NCI-H510A (cell line): ENCODE results near the gene GATA2.

Source experiments
- DNase-seq: peaks from one replicate; lab custom pipeline; 2025; lab: John Stamatoyannopoulos, UW

GATA2 gene

DNA sequence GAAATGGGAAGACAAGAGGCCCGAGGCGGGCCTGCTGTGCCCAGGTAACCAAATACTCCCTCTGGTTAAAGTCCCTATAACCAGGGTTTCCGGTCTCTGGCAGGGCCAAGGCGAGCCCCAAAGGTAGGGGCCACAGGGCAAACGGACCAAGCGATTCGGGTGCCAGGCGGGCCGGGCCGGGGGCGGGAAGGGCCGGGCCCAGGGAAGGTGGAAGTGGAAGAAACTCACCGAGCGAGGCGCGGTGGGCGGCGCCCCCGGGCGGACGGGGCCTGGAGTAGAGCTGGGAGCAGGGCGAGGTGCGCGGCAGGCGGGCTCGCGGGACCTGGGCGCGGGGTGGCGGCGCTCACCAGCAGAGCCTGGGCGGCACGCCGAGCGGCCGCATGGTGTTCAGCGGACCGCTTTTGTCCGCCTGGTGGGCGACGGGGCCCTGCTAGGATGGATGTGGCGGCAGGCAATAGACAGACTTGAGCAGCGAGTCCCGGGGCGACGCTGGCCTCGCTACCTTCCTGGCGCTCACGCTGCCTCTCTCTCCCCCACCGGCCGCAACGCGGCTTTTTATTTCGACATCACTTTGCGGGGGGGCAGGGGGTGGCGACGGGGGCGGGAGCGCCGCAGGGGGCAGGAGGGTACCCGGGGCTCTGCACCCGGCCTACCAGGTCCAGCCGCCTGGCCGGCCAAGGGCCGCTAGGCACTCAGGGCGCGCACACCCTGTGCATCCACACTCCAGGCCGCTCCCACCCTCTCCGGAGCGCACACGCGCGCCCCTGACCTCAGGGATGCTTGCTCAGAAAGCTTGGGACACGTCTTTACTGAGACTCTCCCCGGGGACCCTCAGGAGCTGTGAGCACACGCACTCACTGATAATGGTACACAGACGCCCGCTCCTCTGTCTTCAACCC is at the start of gene GATA2:
Gene GATA2, minus strand, starts transcription at position 531 of the 899 bp plus-strand sequence. CDS start 6,170 bp downstream, outside the sequence.
- no peak for DNase-seq

DNA sequence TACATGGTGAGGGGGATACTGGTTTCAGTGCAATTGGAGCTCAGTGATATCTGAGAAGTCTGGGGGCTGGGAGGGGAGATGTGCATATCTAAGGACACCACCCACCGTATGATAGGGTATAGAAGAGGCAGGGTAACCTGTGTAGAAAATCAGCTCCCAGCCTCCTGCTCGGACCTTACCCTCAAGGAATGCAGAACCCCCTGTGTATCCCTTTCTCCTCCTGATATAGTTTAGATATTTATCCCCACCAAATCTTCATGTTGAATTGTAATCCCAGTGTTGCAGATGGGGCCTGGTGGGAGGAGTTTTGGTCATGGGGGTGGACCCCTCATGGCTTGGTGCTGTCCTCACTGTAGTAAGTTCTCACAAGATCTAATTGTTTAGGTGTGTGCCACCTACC is 48.2 kb upstream of the GATA2 start:
- no peak for DNase-seq

DNA sequence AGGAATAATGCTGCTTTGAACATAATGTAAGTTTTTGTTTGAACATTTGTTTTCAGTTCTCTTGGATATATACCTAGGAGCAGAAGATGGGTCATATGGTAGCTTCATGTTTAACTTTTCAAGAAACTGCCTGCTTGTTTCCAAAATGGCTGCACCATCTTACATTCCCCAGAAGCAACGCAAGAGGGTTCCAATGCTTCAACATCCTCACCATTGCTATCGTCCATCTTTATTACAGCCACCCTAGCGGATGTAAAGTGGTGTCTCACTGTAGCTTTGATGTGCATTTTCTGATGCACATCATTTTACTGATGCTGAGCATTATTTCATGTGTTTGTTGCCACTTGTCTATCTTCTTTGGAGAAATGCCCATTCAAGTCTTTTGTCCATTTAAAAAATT is 46.4 kb upstream of the GATA2 start:
- DNase-seq = no peak

DNA sequence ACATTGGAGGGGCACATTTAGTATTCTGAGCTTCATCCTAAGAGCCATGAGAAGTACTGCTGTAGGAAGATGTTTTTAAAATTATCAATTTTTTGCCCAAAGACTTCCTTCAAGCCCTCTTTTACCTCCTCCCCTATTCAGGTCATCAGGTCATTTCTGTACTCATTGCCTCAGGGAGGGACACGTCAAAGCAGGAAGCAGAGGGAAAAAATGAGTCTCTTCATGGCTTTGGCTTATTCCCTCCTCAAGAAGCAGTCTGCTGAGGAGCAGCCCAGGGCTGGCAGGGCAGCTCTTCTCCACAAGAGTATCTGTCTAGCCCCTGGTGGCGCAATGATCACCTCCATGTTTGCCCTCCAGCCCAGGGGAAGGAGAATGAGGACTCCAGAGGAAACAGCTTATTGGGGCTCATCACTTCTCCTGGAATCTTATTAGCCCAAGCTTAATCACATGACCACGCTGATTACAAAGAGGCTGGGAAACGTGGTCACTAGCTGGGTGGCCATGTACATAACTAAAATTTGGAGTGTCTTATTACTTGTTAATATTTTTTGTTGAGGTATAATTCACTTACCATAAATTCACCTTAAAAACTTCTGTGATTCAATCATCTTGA is 44.2 kb upstream of the GATA2 start:
- DNase-seq = no peak

DNA sequence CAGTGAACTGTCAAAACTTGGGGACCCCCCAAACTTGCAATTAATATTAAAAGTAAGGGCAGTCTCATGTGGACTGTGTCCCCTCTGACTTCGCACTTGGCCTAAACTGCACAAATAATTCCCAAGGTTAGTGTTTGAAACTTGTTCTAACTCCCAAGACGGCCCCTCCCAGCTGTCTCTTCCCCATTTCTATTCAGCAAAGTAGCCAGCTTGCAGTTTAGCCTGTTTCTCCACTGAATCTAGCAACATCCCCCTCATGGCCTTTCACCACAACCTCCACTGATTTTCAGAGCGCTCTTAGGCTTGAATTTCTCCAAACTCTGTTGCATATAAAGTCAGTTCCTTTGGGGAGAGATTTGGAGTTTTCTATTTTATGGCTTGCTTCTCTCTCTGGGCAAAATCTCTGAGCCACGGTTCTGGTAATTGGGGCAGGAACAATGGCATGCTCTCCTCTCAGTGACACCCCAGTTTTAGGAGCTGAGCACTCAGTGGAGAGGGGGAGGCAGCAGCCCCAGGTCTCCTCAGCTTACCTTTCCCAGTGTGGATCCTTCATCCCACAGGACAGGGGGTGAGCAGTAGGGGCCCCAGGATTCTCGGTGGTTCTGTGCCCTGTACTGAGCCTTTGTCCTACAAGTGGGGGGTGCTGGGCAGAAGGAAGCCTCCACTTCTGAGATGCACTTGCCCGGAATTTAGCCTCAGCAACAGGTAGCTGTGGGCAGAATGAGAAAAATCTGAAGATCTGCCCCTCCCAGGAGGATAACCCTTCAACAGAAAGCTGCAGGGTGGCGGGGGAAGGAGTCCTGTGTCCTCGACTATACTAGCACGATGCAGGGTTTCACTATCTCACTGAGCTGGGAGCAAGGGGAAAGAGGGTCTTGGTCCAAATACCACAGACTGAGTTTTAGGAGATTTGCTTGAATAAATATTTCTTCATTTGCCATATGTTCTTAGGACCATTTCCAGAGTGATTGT is 39.3 kb upstream of the GATA2 start:
- no peak for DNase-seq

DNA sequence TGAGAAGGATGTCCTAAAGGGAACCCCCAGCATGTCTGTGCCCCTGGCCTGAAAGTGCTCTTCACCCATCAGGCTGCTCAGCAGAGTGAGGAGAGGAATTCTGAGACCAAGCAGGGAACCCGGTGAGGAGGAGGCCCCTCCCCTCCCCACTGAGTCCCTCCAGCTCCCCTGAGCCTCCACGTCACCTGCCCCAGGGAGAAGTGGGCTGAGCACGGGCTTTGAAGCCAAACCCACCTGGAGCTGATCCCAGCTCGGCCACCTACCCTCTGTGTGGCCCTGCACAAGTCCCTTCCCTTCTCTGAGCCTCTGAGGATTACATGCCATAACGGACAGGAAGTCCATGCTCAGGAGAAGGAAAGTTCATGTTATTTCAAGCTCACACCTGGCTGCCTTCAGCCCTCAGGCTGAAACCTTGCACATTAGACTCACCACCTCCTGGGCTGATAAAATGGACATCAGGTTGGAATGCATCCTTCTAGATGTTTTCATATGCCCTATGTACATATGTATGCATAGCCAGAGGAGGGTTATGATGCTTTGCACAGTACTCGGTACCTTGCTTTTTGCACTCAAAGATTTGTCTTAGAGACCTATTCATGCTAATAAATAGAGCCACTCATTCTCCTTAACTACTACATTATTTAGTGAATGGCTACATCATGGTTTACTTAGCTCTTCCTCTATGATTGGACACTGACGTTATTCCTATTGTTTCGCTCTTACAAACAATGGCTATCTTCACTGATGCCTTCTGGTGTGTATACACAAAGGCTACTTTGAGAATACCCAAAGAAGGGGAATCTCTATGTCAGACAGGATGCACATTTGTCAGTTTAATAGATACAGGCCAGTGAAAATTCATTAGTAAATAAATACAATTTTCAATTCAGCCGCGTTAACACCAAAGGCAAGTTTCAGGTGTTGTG is 31.6 kb upstream of the GATA2 start:
- DNase-seq = no peak

DNA sequence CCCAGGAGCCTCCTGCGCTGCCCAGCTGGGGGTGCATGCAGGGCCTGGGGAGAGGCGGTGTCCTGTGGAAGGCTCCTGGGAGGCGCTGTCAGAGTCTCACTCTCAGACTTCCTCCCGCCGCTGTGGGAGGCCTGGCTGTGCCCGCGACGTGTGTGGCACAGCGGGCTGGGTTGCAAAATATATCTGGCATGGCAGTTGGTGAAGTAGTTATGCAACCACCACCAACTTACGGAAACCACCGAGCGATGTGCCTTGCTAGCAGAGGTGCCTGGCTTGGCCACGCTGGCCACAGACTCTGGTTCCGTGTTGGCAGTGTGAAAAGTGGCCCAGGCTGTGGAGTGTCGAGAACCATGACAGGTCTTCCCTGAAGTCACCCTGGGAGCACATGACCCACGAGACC is 30.6 kb upstream of the GATA2 start:
- no peak for DNase-seq

DNA sequence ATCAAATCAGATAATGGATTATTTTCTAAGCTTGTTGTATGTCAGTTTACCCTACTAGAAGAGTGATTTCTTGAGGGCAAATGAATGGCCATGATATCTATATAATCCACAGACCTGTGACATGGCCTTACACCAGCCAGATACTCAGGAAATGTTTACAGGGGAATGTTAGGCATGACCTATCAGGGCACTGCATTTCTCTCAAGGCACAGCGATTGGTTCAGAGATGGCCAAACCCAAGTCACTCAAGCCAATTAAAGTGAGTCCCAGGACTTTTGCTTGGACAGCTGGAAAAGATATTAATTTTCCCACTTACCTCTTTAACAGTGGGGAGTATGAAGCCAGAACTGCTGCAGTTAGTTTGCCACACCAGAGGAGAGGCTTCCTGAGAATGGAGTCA is 28.7 kb upstream of the GATA2 start:
- no peak for DNase-seq

DNA sequence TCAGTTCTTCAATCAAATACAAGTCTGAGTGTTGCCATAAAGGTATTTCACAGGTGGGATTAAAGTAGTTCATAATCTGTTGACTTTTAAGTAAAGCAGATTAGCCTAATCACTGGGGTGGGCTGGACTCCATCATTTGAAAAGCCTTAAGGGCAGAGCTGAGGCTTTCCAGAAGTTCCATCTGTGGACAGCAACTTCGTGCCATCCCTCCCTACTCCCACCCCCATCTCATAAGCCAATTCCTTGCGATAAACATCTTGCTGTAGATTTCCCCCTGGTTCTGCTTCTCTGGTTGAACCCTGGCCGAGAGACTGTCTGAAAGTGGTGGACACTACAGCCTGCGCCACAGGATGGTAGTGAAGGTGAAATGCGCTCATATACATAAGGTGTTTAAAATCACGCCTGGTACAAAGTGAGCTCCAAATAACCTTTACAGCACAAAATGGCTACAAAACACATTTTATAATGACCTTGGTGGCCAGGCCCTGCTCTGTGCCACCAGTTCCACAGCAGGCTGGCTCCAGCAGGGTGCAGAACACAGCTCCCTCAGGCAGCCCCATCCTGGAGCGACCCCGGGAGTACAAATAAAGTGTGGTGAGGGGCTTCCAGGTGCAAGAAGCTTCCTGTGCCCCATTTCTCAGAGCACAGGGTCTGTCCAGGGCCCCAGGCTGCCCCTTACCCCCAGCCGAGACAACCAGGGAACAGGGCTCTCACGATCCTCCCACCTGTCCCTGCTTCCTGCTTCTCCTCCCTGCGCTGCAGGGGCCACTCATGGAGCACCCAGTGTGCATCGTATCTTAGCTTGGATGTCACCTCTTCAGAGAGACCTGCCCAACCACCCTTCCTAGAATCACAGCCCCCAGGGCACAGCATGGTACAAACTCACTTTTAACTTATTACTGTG is 25.8 kb upstream of the GATA2 start:
- no peak for DNase-seq

DNA sequence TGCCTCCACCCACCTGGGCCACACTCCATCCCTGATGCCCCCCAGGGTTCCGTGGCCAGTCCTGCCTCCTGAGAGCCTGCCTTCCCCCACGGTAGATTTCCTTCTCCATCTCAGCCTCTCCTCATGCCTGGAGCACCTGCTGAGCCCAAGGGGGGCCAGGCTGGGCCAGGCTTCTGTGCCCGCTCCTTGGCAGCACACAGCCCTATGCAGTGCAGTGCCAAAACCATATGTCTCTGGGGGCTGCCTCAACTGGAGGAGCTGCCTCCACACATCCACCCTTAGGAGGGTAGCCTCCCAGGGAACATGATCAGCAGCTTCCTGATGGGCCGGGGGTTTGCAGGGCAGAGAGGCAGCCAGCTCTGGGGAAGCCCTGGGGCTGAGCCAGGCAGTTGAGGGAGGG is 24.6 kb upstream of the GATA2 start:
- no peak for DNase-seq

DNA sequence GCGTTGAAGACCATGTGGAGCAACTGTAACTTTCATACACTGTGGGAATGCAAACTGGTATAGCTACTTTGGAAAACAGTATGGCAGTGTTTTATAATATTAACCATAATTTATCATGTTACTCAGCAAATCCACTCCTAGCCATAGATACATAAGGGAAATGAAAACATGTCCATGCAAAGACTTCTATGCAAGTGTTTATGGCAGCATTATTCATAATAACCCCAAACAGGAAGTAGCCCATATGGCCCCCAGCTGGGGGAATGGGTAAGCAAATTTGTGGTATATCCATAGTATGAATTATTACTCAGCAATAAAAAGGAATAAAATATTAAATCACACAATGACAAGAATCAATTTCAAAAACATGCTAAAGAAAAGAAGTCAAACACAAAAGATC is 23.0 kb upstream of the GATA2 start:
- DNase-seq = no peak

DNA sequence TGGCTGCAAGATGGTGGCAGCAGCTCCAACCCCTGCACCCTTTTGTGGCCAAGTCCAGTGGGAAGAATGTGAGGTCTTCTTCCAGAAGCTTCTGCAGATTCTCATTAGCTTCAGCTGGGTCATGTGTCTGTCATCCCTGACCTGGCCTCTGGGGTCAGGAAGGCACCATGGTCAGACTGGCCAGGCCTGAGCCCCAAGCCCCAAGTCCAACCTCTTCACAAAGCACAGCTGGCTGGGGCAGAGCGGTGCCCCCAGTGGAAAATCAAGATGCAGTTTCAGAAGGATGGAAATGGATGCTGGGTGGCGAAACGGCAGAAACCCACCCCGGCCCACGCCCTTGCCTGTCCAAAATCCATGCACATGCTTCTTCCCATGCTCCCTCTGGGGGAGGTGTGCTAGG is 15.9 kb upstream of the GATA2 start:
- DNase-seq = no peak

DNA sequence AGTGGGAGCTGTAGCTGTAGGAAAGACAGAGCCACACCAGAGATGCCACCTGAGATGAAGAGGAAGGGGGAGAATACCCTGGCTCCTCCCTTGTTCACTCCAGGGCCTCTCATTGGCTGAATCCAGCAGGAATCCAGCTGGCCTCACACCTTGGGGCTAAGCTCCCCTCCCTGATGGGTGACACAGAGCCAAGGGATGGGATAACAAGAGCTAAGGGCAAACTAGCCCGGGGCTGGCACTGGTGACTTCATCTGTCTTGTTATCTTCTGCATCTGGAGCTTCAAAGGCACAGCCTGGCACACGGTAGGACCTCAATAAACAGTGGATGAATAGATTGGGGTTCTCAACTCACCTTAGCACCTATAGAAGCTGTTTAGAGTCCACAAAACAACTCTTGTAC is 13.8 kb upstream of the GATA2 start:
- DNase-seq = no peak

DNA sequence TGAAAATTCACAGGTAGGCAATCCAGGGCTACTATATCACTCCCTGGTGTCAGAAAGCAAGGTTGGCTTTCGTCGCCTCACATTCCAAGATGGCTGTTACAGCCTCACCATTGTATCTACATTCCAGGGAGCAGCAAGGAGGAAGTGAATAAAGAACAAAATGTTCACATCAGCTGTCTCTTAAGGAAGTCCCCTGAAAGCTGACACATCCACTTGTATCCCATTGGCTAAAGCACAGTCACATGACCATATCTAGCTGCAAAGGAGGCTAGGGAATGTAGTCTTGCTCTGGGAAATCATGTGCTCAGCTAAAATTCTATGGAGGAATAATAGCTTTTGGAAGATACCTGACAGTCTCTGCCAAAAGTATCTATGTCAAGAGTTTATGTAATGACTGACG is 12.8 kb upstream of the GATA2 start:
- DNase-seq = no peak

DNA sequence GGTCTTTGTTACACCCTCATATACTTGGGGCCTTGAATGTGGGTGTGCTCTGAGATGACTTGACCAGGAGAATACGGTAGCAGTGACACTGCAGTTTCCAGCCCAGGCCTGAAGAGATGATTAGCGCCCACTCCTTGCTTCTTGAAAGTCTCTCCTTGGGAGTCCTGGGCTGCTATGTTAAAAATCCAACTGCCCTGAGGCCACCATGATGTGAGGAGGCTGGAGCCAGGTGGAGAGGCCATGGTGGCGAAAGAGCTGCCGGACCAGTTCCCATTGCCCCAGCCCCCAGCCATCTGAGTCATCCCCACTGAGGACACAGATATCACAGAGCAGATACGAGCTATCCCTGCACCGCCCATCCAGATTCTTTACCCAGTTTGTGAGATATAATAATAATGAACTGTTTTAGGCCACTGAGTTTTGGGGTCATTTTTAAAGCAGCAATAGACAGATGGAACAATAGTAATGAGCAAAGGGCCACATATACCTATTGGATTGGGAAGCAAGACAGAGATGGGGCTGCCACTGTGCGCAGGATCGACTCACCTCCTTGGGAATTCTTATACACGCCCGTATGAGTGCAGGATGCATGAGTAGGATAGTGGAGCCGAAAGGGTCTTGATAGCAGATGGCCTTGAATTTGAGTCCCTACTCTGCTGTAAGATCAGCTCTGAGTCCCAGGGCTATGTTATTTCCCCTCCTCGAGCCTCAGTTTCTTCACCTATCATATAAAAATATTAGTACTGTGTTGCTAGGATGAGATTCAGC is 12.1 kb upstream of the GATA2 start:
- DNase-seq = no peak

DNA sequence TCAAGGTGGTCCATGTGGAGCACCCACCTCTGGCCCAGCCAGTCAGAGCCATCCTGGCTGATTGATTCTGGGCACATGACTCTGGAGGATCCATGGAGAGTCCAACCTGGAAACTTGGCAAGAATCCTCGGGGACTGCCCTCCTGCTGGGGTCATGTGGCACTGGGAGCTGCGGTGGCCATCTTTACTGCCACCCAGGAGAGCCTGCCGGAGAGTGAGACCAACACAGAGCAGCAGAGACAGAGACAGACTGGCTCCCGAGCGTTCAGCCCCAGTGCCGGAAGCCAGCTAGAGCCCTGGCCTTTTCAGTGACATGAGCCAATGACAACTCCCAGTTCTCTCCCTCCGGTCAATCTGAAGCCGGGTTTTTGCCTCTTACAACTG is 11.5 kb upstream of the GATA2 start:
- DNase-seq = no peak

DNA sequence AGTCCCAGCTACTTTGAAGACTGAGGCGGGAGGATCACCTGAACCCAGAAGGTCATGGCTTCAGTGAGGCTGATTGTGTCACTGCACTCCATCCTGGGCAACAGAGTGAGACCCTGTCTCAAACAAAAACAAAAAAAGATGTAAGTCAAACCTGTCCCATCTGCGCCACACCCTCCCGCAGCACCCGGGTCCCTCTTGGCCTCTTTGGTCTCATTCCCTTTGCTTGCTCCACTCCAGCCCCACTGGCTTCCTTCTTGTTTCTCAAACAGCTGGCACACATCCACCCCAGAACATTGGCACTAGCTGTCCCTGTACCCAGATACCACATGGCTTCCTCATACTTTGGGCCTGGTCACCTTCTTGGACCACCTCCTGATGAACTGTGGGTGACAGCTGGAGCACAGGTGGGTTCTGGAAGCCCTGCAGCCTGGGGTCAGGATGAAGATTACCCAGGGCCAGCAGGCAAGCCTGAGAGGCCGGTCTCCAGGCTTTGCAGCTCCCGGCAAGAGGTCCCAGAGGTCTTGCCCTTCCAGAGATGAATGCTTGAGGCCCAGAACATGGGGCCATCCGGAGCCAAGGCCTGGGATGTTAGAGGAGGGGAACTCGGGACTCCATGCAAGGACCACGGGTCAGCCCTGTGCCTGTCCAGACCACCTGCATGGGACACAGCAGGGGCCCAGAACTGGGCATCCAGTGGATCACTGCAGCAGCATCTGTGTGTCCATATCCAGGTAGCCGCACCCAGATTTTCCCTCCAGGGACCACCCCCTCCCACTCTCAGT is 10.9 kb upstream of the GATA2 start:
- DNase-seq = no peak

DNA sequence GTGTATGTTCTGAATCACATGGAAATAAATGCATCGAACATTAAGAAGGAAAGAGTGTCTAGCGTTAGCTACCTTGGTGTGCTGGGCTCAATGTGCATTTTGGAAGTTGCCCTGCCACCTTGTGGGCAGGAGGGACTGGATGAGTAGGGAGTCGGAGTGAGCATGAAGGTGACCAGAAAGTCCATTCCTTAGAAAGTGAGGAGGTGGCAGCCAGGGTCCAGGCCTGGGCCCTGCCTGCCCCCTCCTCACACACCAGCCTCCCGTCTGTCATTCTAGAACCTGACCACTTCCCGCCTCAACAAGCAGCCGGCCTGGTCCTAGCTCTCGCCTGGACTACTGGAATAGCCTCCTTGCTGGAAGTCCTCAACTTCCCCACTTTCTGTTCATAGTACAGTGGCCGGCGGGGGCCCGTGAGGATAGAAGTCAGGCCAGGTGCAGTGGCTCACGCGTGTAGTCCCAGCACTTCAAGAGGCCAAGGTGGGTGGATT is 10.2 kb upstream of the GATA2 start:
- DNase-seq = no peak

DNA sequence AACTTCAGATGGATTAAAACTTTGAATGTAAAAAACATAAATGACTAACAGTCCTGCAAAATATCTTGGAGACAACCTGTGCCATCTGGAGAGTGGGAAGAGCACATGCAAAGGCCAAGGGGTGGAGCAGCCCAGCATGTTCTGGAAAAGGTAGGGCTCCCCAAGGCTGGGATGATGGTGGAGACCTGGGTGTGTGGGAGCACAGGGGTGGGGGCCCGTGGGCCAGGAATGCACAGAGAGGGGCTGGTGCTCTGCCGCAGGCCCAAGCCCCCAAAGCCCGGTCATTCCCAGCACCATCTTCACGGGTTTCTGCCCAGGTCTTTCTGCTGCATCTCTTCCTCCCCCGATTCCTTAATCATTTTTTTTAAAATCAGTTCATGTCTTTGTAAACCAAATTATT is 9.7 kb upstream of the GATA2 start:
- no peak for DNase-seq
